Transverse colon (tissue), 4 donors: Measurements from ENCODE around the gene PROSER2. TPM values are rescaled to one million over a fixed set of nuclear protein-coding genes. Genes with fewer than 3 reads are reported as not detected.

Experiments used
- DNase-seq: peaks from one replicate; pipeline ENCODE4 v3.0.0-alpha.2; 2019
- H3K27ac ChIP-seq, 4 donors: fragments of 200-600 bp; sonication (generic); 2 replicates each; pipeline ENCODE4 v1.5.1; 2016 to 2018; ENCODE audit warnings: inconsistent platforms in 4 of 4
- H3K27me3 ChIP-seq: fragments of 200-600 bp; sonication (generic); 2 replicates; pipeline ENCODE4 v1.5.1; 2017; ENCODE audit warnings: inconsistent platforms
- H3K36me3 ChIP-seq, 4 donors: fragments of 200-600 bp; sonication (generic); 2 replicates each; pipeline ENCODE4 v1.5.1; 2017 to 2019; ENCODE audit warnings: inconsistent platforms in 4 of 4
- H3K4me1 ChIP-seq, 4 donors: fragments of 200-600 bp; sonication (generic); 2 replicates each; pipeline ENCODE4 v1.5.1; 2017 to 2020; ENCODE audit warnings: inconsistent platforms in 4 of 4
- H3K4me3 ChIP-seq, 4 donors: fragments of 200-600 bp; sonication (generic); 1 replicate in 1 of 4; 2 replicates in 3 of 4; pipeline versions ENCODE4 v1.5.1 to v1.6.1; 2017 to 2019; ENCODE audit warnings: inconsistent platforms in 4 of 4
- H3K9me3 ChIP-seq, 2 donors: fragments of 200-600 bp; sonication (generic); 2 replicates each; pipeline ENCODE4 v1.5.1; 2017 to 2019; ENCODE audit warnings: inconsistent platforms in 2 of 2
- EP300 ChIP-seq: sonication (generic); formaldehyde crosslinking; IDR thresholded peaks from one replicate; pipeline ENCODE4 v1.6.1; 2017; ENCODE audit warnings: antibody characterized with exemption, low read depth
- POLR2A ChIP-seq: fragments of 450-650 bp; IDR thresholded peaks from one replicate; pipeline ENCODE4 v1.6.1; 2016; ENCODE audit warnings: antibody characterized with exemption, mild to moderate bottlenecking, moderate library complexity
- POLR2AphosphoS5 ChIP-seq, 3 donors: sonication (generic); formaldehyde crosslinking; IDR thresholded peaks; one replicate each; pipeline ENCODE4 v1.6.1; 2016; ENCODE audit warnings: antibody characterized with exemption in 3 of 3
- WGBS, 2 donors: methylation state at CpG; one replicate each; pipeline ENCODE4 v1.1.5; 2018; ENCODE audit warnings: low coverage in 1 of 2; 5-methylcytosine and 5-hydroxymethylcytosine counted together
- in situ Hi-C, 4 donors: fragments of 200-750 bp; cut with MboI; loops; one replicate each; pipeline versions ENCODE4 v1.15.0 to v1.15.1; 2017; ENCODE audit warnings: low sequenced_read_pairs in 3 of 4, low pct_ligation_motif_present in 1 of 4, low pct_unique_long_range_greater_than_20kb in 1 of 4
- intact Hi-C: fragments of 100-400 bp; cut with DNase I; formaldehyde crosslinking; loops from one replicate; pipeline ENCODE4 v1.15.1; 2023; ENCODE audit warnings: low total_unique reads
- total RNA-seq, 4 donors: library from RNA; depleted of rRNA; stranded (reverse); fragments of >200 nt; gene quantifications; one replicate each; pipeline ENCODE4 v1.1.0, GENCODE V29; 2016
- TF ChIP-seq, protein P1 (sequence below), 5 experiments: fragments of 200-600 bp in 3 of 5; fragments of 450-650 bp in 2 of 5; sonication (generic) in 3 of 5; IDR thresholded peaks; 1 replicate in 2 of 5; 2 replicates in 3 of 5; pipeline ENCODE4 v1.5.1; 2016 to 2017; ENCODE audit warnings: antibody characterized with exemption in 5 of 5, inconsistent platforms in 3 of 5, mild to moderate bottlenecking in 2 of 5, moderate library complexity in 1 of 5

Gene PROSER2
- total RNA-seq, 4 donors from 2014 or later = 4.2 to 29.2 (median 6.9) TPM

DNA sequence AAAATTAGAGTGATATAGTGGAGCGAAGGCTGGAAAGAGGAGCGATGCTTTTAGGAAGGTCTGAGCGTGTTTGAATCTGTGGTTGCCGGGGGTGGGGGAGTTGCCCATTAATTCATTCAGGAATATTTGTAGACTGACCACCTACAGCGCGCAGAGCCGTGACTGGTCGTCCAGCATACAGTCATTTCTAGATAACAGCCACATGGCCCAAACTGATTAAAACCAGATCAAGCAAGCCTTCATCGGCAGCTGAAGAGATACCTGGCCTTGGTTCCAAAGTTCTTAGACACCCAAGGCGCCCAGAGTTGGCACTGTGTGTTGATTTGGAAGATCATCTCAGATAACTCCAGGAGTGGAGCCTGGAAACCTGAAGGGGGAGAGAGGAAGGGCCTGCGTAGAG, 1.7 kb downstream of the PROSER2 start:
- peaks cover 28% of the 10 kb centered on the region for H3K27me3 ChIP-seq
- H3K9me3 ChIP-seq = no peaks in the 10 kb centered on the region
- TF ChIP-seq EP300 (no peak), POLR2A (no peak), POLR2AphosphoS5 (IDR thresholded peaks at IDR 0.05) (no peak)
- TF ChIP-seq, protein P1, sequence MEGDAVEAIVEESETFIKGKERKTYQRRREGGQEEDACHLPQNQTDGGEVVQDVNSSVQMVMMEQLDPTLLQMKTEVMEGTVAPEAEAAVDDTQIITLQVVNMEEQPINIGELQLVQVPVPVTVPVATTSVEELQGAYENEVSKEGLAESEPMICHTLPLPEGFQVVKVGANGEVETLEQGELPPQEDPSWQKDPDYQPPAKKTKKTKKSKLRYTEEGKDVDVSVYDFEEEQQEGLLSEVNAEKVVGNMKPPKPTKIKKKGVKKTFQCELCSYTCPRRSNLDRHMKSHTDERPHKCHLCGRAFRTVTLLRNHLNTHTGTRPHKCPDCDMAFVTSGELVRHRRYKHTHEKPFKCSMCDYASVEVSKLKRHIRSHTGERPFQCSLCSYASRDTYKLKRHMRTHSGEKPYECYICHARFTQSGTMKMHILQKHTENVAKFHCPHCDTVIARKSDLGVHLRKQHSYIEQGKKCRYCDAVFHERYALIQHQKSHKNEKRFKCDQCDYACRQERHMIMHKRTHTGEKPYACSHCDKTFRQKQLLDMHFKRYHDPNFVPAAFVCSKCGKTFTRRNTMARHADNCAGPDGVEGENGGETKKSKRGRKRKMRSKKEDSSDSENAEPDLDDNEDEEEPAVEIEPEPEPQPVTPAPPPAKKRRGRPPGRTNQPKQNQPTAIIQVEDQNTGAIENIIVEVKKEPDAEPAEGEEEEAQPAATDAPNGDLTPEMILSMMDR (IDR thresholded peaks at IDR 0.05) = no peak
- WGBS, 2 donors = 81 to 94% methylated on average over 8 to 11 of the region's 11 CpGs
- peaks cover 0 to 17% (median 5%) of the 10 kb centered on the region in 4 donors for H3K4me1 ChIP-seq
- intact Hi-C loops (no loop called here), in situ Hi-C loops (no loop called here)
- no peak for DNase-seq
- no peak overlapping the region for H3K4me3 ChIP-seq
- no peaks in the 10 kb centered on the region for H3K36me3 ChIP-seq
- no peak overlapping the region for H3K27ac ChIP-seq

DNA sequence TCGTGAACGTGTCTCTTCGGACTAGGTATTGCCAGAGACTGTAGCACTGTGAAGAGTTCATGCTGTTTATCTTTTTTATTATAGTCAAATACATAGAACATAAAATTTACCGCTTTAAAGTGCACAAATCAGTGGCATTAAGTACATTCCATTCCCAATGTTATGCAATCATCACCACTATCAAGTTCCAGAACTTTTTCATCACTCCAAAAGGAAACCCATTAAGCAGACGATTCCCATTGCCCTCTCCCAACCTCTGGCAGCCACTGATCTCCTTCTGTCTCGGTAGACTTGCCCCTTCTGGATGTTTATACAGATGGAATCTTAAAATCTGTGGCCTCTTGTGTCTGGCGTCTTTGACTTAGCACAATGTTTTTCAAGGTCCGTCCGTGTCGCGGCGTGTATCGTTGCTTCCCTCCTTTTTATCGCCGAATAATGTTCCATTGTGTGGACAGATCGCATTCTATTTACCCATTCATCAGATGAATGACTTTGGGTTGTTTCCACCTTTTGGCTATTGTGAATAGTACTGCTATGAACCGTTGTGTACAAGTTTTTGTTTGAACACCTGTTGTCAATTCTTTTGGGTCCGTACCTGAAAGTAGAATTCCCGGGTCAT, 2.7 kb downstream of the PROSER2 start:
- peaks cover 28% of the 10 kb centered on the region for H3K27me3 ChIP-seq
- no peak overlapping the region for H3K27ac ChIP-seq
- H3K4me3 ChIP-seq = no peak overlapping the region
- no peaks in the 10 kb centered on the region for H3K9me3 ChIP-seq
- in situ Hi-C loops = no loop called here
- TF ChIP-seq EP300 (no peak), POLR2AphosphoS5 (IDR thresholded peaks at IDR 0.05) (no peak), POLR2A (no peak)
- TF ChIP-seq, protein P1 (IDR thresholded peaks at IDR 0.05) = no peak
- WGBS, 2 donors = 60 to 75% methylated on average over 7 to 19 of the region's 19 CpGs
- DNase-seq = no peak
- intact Hi-C loops = no loop called here
- H3K36me3 ChIP-seq = no peaks in the 10 kb centered on the region
- peaks cover 0 to 17% (median 5%) of the 10 kb centered on the region in 4 donors for H3K4me1 ChIP-seq

DNA sequence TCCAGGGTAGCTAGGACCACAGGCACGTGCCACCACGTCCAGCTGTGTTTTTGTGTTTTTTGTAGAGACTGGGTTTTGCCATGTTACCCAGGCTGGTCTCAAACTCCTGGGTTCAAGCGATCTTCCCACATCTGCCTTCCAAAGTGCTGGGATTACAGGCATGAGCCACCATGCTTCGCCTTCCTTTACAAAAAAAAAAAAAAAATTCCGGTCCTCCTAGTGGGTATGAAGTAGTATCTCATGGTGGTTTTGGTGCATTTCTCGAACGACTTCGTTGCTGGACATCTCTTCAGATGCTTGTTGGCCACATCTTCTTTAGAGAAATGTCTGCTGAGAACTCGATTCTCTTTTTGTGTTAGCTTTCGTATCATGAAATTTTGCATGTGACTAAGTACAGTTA, 3.9 kb downstream of the PROSER2 start:
- Histone ChIP-seq H3K27ac (no peak overlapping the region), H3K36me3 (no peaks in the 10 kb centered on the region), H3K9me3 (no peaks in the 10 kb centered on the region), H3K4me1 (peaks cover 0 to 25% (median 5%) of the 10 kb centered on the region in 4 donors), H3K27me3 (peaks cover 27% of the 10 kb centered on the region), H3K4me3 (no peak overlapping the region)
- intact Hi-C loops (no loop called here), in situ Hi-C loops (no loop called here)
- no peak for DNase-seq
- 89 to 98% methylated on average over 7 to 10 of the region's 10 CpGs for WGBS, 2 donors
- TF ChIP-seq, protein P1 (IDR thresholded peaks at IDR 0.05) = no peak
- TF ChIP-seq EP300 = no peak
- no peak for TF ChIP-seq POLR2A

DNA sequence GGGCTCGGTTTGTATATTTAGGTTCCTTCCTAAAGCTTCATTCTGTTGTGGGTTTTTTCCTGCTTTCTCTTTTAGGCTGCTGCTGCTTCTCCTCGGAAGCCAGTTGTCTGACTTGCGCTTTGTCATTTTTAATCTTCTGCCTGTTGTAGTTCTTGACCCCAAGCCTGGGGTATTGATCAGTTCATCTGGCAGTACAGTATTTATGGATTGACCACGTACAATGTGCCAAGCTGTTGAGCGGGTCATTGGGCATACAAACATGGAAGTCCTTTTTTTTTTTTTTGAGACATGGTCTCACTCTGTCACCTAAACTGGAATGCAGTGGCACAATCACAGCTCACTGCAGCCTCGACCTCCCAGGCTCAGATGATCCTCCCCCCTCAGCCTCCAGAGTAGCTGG, 4.3 kb downstream of the PROSER2 start:
- no peak overlapping the region for H3K4me3 ChIP-seq
- H3K36me3 ChIP-seq = no peaks in the 10 kb centered on the region
- H3K27me3 ChIP-seq = peaks cover 23% of the 10 kb centered on the region
- no peak for DNase-seq
- WGBS, 2 donors = 87 to 88% methylated on average over 3 to 6 of the region's 6 CpGs
- no peak for TF ChIP-seq POLR2AphosphoS5 (IDR thresholded peaks at IDR 0.05)
- no peak for TF ChIP-seq POLR2A
- no peak for TF ChIP-seq EP300
- TF ChIP-seq, protein P1 (IDR thresholded peaks at IDR 0.05) = no peak
- in situ Hi-C loops (no loop called here), intact Hi-C loops (no loop called here)
- H3K9me3 ChIP-seq = no peaks in the 10 kb centered on the region
- peaks cover 0 to 25% (median 5%) of the 10 kb centered on the region in 4 donors for H3K4me1 ChIP-seq
- H3K27ac ChIP-seq = no peak overlapping the region
